Measurements from ENCODE around the gene ANKRD40.
"Not testable (repeated sequence)": the region's sequence is repeated elsewhere in the genome, so short reads cannot be mapped to it uniquely, and the experiment has no call there.

Gene ANKRD40

DNA sequence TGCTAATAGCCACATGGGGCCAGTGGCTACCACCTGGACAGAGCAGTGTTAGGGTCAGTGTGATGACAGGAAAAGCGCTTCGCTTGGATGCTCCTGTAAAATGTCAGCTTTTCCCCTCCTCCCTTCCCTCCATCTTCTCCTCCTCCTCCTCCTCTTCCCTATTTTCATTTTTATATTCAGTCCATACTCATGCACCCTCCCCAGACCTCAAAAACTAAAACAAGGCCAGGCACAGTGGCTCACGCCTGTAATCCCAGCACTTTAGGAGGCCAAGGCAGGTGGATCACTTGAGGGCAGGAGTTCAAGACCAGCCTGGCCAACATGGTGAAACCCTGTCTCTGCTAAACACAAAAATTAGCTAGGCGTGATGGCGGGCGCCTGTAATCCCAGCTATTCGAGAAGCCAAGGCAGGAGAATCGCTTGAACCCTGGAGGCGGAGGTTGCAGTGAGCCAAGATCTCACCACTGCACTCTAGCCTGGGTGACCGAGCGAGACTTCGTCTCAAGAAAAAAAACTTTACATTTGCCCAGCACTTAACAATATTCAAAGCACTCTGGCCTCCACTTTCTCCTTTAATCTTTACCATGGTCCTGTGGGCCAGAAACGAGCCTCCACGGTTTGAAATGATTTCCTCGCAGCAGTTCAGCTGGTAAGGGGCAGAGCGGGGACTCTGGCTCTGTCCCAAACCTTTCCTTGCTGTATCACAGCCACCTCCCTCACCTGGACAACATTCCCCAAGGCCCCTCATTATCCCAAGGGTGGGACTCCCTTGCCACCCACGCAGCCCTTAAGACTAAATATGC lies 21.8 kb downstream of the ANKRD40 start:
- DNase-seq = no peak

DNA sequence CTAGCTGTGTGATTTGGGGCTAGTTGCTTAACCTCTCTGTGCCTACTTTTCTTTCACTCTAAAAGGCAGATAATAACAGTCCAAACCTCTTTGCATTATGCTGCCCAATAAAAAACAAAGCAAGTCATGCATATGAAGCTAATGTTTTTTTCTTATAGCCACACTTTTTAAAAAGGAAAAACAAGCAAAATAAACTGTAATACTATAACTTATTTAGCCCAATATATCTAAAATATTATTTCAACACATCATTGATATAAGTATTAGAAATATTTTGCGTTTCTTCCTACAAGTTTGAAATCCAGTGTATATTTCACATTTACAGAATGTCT lies 22.4 kb downstream of the ANKRD40 start:
- DNase-seq = no peak

DNA sequence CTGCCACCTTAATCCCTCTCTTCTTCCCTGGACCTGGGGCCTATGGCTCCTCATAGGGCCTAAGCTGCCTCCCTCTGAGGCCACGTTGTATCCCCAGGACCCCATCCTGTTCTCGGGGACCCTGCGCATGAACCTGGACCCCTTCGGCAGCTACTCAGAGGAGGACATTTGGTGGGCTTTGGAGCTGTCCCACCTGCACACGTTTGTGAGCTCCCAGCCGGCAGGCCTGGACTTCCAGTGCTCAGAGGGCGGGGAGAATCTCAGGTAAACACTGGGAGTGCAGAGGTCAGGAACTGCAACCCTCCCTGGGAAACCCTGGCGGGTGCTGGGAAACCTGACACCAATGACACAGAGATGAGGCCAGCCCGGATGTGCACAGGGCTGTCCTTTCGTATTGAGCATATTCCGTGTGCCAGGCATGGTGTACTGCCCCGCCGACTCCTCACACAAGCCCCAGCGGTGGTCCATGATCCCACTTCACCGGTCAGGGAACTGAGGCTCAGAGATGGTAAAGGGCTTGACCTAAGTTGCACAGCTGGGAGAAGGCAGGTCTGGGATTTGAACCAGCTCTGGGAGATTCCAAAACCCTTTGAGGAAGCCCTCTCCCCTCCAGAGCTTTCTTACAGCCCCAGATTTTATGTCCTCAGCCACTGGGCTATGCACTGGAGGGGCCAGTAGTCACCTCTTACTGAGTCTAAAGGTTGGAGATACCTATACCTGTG lies 22.9 kb downstream of the ANKRD40 start:
- DNase-seq = no peak

- DNase-seq = no peak
Measured at GRCh38 chr17:50684288-50684611, 23.5 kb downstream of the ANKRD40 start.

DNA sequence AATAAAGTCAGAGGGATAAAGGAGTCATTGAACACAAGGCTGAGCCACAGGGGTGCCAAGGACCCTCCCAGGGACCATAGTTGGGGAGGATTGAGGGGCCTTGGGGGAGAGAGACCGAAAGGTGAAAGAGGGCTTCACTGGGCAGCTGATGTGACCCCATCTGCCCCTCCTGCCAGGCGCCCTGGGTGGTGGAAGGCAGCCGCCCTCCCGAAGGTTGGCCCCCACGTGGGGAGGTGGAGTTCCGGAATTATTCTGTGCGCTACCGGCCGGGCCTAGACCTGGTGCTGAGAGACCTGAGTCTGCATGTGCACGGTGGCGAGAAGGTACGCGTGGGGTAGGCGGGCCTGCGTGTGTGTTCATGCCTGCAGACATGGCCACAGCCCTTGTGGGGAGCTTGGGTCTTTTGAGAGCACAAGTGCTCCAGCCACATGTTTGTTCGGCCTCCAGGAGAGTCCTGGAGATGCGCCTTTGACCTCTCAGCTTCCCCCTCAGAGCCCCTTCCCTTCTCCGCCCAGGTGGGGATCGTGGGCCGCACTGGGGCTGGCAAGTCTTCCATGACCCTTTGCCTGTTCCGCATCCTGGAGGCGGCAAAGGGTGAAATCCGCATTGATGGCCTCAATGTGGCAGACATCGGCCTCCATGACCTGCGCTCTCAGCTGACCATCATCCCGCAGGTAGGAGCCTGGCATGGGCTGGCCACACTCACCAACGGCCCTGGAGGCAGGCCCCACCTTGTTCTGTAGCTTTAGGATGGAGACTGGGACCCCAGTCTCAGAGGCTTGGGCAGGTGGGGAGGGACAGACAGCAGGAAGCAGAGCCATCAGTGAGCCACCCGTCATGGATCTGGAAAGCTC lies 24.1 kb downstream of the ANKRD40 start:
- no peak for DNase-seq

GRCh38 chr17:50682938-50683337 lies 24.8 kb downstream of the ANKRD40 start:
- DNase-seq = no peak

GRCh38 chr17:50682441-50682840 lies 25.3 kb downstream of the ANKRD40 start:
- DNase-seq = no peak

DNA sequence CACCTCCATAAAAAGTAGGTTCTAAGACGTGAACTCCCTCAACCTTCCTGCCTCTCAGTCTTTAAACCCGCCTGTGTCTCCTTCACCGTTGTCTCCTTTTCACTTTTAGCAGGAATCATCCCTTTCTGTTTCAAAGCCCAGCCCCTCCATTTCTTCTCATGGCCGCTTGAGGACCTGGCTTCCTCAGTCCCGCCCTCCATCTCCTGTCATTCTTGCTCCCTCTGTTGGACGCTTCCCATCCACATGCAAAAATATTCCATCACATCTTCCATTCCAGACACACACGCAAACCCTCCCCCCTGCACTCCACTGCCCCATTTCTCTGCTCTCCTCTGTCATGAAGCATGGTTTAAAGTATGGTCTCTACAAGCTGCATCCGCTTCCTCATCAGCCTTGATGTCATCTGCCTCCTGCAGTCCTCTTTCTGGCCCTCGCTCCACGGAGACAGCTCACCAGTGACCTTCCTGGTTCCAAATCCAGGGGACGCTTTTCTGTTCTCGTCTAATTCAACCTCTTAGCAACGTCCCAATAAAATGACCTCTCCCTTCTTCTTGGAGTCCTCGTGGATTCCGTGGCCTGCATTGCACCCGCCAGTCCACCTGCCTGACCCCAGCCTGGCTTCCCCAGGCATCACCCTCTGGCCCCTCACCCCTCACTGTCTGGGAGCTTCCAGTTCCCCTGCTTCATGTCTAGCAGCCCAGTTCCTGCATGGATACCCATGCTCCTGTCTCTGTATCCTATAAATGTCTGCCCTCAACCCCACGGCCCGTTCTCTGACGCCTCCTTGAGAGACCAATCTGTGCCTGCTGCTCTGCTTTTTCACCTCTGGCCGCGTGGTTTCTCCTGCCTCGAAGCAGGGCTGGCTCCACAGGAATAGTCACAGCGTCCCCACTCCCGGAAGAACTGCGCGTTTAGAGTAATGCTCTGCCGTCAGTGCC lies 26.2 kb downstream of the ANKRD40 start:
- no peak for DNase-seq

- DNase-seq = not testable (repeated sequence)
Measured at GRCh38 chr17:50680543-50681262, 27.0 kb downstream of the ANKRD40 start.

DNA sequence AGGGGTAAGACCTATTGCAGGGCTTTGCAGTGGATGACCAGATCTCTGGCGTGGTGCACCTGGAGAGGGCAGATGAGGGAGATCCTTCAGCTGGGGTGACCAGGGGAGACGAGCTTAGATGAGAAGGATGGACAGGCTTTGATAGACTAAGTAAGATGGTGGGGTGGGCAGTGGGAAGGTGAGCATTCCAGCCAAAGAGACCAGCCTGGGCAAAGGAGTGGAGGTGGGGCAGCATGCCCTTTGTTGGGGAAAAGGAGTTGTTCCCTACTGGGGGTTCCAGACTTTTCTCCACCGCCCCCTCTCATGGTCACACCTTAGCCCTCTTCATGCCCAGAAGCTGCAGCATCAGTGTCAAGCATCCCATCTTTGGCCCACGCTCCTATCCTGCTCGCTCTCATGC lies 27.6 kb downstream of the ANKRD40 start:
- DNase-seq = no peak

DNA sequence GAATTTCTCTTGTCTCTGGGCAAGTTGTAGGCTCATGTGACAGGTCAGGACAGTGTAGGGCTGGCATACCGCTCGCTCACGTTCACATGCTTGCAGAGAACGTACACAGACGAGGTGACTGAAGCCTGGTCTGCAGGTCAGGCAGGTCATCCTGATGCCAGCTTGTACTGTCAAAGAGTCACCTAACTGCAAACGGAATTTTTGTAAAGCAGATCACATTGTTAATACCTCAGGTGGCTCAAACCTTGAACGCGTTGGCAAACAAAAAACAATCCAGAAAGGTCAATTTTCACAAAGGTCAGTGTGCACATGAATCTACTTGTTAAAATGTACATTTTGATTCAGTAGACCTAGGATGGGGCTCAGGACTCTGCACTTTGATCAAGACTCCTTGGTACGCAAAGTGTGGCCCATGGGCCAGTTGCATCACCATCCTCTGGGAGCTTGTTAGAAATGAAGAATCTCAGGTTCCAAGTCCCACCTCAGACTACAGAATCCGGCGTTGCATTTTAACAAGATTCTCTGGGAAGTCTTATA lies 28.6 kb downstream of the ANKRD40 start:
- no peak for DNase-seq

GRCh38 chr17:50677851-50678375 lies 29.8 kb downstream of the ANKRD40 start:
- DNase-seq = no peak

DNA sequence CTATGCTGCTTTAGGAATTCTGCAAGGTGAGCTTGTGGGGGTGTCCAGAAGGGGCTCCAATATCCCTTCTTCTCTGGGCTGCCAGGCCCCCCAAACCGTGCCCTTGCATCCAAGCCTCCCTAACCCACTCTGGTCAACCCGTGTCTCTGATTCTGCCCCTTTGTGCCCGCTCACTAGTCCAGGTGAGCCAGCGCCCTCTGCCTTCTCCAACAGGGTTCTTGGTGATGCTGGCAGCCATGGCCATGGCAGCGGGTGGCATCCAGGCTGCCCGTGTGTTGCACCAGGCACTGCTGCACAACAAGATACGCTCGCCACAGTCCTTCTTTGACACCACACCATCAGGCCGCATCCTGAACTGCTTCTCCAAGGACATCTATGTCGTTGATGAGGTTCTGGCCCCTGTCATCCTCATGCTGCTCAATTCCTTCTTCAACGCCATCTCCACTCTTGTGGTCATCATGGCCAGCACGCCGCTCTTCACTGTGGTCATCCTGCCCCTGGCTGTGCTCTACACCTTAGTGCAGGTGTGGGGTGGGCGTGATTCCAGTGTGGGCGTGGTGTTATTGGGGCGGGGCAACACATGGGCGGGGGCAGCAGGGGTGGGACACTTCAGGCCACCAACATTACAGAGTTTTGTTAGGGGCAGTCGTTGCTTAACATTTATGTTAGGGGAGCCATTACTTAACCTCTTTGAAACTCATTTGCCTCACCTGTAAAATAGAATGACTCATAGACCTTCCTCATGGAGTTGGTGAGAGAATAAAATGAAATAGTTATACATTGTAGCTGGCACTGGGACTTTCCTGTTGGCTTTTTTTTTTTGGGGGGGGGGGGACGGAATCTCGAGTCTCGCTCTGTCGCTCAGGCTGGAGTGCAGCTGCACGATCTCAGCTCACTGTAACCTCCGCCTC lies 31.4 kb downstream of the ANKRD40 start:
- DNase-seq = no peak

- DNase-seq = no peak
Measured at GRCh38 chr17:50675627-50676026, 32.1 kb downstream of the ANKRD40 start.

GRCh38 chr17:50675190-50675589 lies 32.5 kb downstream of the ANKRD40 start:
- DNase-seq = no peak

GRCh38 chr17:50672831-50673551 lies 34.7 kb downstream of the ANKRD40 start:
- DNase-seq = no peak

DNA sequence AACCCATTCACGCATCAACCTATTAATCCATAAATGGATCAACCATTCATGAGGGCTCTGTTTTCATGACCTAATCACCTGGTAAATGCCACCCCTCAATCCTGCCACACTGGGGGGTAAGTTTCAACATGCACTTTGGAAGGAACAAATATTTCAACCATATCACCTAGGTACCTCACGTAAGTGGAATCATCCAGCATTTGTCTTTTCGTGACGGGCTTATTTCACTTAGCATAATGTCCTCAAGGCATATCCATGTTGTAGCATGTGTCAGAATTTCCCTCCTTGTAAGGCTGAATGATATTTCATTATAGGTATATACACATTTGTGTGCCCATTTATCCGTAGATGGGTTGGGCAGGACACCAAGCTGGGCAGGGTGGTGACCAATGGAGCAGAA lies 35.6 kb downstream of the ANKRD40 start:
- no peak for DNase-seq

GRCh38 chr17:50668838-50669581 lies 38.7 kb downstream of the ANKRD40 start:
- no peak for DNase-seq

All from NCI-H1105 (cell line).